GM18909 (cell line): ENCODE results near the gene MYO15B.

Experiments used
- ATAC-seq: cut with Tn5 transposase; IDR thresholded peaks from one replicate; pipeline ENCODE4 v1.9.1; 2021; ENCODE audit warnings: mild to moderate bottlenecking; ENCODE audit not compliant: unreplicated experiment, poor library complexity

Gene MYO15B

DNA sequence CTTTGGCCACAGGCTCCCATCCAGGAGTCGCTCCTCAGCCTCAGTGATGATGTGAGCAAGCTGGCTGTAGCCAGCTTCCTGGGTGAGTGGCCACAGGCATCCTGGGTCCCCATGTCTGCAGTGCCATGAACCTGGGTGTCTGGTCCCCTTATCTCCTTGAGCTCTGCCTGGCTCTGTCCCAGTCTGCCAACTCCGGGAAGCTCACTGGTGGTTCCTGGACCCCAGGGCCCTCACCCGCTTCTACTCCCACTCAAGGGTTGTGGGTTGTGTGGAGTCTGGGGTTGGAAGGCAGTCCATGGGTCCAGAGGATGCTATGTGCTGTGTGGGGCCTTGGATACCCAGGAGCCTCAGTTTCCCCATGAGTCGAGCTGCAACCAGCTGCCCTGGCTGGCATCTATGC, 33.9 kb downstream of the MYO15B start:
- ATAC-seq = no peak

DNA sequence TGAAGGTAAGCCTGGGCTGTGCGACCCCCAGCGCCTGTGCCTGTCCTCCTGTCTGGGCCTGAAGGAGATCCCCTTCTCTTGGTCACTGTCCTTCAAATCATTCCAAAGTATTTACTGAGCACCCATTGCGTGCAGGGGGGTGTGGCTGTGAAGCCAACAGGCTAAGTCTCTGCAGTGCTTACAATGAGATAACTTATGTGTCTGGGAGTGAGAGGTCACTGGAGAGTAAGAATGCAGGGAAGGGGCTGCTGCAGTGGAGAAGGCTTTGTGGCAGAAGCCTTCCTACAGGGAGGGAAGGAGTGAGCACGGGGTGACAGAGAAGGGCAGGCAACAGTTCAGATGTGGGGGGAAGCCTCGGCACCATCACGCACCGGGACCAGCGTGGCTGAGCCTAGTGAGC, 34.5 kb downstream of the MYO15B start:
- no peak for ATAC-seq

DNA sequence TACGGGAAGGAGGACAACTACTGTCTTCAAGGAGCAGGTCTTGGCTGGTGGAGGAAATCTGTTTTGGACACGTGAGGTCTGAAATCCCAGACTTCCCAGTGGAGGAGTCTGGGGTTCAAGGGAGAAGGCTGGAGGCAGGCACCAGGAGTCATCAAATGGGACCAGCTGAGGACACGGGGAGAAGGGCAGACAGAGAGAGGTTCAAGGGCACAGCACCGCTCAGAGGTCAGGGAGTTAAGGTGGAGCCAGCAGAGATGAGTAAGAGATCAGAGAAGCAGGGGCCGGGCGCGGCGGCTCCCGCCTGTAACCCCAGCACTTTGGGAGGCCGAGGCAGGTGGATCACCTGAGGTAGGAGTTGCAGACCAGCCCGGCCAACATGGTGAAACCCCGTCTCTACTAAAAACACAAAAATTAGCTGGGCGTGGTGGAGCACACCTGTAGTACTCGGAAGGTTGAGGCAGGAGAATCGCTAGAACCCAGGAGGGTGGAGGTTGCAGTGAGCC, 35.2 kb downstream of the MYO15B start:
- no peak for ATAC-seq

DNA sequence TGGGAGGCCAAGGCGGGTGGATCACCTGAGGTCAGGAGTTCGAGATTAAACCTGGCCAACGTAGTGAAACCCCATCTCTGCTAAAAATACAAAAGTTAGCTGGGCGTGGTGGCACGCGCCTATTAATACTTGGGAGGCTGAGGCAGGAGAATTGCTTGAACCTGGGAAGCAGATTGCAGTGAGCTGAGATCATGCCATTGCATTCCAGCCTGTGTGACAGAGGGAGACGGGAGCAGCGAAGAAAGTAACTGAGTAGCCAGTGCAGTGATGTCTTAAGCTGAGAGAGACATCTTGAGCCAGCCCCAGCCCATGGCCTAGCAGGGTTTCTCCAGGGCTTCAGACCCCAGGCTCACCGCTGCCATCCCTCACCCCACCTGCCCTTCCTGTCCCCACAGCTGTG, 35.8 kb downstream of the MYO15B start:
- no peak for ATAC-seq

DNA sequence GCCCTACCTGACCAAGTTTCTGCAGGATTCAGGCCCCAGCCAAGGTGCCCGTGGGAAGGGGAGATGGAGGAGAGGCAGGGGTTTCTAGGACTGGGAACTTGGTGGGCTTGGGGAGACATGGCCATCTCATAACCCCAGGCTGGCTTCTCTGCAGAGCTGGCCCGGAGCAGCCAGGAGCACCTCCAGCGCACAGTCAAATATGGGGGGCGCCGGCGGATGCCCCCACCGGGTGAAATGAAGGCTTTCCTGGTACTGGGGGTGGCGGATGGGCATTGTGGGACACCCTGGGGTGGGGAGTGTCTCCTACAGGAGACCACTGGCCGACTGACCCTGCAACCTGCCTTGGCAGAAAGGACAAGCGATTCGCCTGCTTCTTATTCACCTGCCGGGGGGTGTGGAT, 36.4 kb downstream of the MYO15B start:
- ATAC-seq = no peak

DNA sequence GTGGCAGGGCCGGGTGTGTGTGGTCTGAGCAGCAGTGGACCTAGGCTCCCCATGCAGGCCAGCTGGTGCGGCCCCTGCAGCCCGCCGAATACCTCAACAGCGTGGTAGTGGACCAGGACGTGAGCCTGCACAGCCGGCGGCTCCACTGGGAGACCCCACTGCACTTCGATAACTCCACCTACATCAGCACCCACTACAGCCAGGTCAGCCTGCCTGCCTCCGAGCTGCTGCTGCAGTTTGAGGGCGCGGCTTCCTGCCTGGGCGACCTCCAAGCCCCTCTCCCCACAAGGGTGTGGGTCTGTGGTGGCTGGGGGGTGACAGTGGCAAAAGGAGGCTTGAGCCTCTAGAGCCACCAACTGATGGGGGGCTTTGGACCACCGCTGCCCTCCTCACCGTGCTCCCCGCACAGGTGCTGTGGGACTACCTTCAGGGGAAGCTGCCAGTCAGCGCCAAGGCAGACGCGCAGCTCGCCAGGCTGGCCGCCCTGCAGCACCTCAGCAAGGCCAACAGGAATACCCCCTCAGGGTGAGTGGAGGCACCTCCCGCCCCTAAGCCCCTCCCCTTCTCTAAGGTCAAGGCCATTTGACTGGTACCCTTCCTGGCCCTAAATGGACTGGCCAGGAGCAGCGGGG, 37.2 kb downstream of the MYO15B start:
- no peak for ATAC-seq

DNA sequence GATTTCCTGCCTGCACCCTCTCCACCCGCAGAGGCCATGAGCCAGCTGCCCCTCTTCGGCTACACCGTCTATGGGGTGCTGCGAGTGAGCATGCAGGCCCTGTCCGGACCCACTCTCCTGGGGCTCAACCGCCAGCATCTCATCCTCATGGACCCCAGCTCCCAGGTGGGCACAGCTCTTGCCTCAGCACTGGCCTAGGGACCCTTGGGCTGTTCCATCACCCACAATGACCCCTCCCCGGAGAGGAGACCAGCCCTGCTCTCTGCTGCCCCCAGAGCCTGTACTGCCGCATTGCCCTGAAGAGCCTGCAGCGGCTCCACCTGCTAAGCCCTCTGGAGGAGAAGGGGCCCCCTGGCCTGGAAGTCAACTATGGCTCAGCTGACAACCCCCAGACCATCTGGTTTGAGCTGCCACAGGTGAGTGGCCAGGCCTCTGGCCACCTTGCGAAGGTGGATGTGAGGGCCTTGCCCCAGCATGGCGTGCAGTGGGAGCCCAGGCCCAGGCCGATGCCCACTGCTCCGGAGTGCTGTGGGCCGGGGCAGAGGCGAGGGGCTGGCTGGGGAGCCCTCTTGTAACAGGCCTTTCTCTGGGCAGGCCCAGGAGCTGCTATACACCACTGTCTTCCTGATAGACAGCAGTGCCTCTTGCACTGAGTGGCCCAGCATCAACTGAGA, 38.4 kb downstream of the MYO15B start:
- ATAC-seq = no peak

DNA sequence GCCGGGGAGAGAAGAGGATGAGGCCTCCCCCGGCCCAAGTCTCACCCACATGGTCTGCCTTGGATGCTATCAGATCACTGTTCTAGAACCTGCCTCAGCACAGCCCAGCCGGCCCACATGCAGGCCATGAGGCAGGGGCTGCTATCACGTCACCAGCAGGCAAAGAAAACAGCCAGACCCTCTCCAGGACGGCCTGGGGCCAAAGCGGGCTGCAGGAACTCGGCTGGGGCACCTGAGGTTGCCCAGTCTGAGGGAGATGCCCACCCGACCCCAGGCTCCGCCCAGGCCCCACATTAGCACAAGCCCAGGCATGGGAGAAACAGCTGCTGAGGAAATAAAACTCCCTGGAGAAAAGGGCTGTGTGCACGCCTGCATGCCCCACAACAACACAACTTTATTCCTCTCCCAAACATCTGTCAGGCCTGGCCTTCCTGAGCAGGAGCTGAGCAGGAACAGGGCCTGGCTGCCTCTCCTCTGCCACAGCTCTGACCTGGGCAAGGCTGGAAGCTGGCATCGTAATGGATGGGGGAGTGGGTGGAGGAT, 39.0 kb downstream of the MYO15B start:
- no peak for ATAC-seq

DNA sequence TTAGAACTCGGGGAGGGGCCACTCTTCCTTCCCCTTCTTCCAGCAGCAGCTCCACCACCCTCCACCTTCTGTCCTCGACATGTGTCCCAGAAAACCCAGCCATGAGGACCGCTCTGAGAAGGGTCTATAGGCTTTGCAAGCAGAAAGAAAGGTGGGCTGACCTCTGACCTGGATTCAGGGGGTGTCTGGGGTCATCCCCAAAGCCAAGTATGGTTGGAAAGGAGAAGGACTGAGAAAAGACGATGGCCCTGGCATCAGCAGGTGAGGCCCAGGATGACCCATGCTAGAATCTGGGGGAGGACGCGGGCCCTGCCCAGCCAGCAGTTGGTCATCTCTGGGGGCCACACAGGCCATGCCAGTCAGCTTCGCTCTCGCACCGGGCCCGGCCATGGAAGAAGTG, 39.5 kb downstream of the MYO15B start:
- no peak for ATAC-seq

DNA sequence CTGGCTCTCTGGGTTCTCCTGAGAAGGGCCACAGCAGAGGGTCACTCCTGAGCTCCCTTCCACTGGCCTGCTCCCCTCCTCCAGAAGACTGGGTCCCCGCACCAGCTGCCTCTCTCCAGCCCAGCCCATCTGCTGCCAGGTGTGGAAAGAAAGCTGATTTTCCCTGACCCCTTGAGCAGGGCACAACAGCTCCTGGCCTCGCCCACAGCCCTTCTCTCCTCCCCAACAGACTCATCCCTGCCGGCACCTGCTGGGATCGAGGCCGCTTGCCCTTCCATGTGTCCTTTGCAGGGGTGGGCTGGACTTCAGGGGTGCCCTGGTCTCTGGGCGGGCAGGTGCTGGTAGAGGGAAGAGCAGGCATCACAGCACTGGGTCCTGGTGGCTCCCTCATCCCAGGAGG, 40.8 kb downstream of the MYO15B start:
- no peak for ATAC-seq

DNA sequence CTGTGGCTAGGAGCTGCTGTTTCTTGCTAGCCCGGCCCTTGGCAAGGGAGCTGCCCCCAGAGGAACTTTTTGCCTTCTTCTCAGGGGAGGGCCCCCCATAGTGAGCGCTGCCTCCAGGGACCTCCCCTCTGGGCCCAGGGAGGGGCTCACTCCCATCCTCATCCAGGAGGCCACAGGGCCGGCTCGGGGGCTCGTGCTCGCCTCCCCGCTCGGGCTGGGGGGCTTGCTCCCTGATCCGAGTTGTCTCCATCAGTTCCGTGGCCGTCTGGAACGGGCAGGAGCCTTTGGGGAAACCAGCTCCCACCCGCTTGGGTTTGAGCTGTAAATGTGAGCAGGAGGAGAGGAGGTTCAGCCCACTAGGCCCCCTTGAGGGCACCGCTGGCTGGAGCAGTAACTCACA, 41.6 kb downstream of the MYO15B start:
- no peak for ATAC-seq

DNA sequence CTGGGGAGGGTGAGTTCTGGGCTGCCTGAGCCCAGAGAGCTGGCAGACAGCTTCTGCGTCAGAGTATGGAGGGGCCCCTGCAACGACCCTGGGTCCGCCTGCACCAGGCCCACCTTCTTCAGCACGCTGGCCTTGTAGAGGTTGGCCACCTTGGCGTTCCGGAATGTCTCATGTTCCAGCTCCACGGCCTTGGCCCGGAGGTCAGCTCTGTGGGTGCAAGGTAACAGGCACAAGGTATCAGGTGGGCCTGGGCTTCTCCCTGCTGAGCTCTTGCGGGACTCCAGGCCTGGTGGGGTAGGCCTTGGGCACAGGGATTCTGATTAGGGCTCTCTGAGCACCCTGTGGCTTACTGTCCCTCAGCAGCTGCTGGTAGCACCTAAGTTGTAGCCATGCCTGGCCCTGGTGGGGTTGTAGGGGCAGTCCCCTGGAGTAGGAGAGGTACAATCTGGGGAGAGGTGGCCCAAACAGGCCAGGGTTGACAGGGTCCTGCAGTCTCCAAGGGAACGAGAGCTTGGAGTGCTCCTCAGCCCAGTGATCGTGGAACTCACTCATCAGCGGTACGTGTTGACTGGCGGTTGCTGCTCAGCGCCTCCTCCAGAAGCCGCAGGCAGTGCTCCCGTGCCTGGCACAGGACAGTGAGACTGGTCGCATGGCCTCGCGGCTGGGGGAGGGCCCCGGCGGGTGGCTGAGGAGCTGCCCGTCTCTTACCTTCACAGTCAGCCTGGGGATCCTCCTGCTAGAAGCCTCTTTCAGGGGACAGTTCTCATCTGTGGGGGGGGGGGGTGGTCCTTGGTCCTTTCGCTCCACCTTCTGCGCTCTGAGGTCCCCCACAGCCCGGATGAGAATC, 42.7 kb downstream of the MYO15B start:
- no peak for ATAC-seq

DNA sequence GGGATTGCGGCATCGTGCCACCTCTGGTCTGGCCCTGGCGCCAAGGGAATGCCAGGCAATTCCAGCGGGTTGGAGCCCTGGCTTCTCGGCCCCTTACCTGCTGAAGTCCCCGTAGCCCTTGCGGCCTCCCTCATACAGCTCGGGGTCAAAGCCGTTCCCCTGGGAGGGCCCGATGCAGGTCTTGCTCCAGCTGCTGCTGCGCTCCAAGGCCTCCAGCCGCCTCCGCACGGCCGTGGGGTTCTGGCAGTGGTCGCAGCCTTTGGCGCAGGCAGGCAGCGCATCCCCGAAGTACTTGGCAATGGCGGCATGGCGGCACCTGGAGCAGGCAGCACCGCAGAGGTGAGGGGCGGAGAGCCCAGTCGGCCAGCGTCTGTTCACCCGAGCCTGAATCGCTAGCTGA, 43.8 kb downstream of the MYO15B start:
- ATAC-seq = no peak

DNA sequence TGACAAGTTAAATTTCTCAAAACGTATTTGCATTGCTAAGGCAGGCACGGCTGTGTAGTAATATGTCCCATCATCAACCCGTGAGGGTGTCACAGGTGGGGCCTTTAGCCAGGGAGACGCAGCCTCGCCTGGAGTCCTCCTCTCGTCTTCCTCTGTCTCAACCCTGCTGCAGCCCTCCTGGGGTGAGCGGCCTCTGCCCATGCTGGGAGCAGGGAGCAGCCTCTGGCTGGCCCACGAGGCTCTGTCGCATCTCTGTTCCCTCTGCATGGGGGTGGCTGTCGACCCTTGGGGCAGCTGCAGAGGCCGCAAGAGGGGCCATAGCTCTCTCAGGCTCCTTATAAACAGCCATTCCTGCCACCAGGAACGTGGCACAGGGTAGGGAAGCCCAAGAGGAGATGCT, 44.8 kb downstream of the MYO15B start:
- no peak for ATAC-seq

DNA sequence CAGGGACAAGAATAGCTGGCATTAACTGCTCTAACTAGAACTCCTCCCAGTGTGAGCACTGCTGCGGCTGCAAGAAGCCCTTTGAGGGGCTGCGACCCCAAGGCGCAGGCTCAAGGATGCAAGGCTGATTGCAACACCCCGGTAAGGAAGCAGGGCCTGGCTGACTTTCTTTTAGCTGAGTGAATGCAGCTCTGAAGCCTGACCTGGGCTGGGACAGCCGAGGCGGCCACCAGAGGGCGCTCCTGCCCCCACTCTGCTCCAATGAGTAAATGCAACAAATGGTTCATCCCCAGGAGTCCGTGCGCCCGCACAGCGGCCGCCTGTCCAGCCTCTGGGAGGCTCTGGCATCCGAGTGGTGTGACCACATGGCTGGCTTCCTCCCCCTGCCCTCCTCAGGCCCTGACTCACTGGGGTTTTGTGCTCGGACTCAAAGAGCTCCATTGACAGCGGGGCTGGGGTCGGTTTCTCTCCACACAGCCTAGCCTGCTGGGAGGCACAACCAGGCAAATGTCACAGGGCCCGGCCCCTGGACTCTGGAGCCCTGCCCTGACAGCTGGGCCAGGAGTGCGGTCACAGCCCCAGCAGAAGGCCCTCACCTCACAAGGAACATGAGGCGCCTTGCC, 45.4 kb downstream of the MYO15B start, which contains the start of gene SMIM5:
TSS of gene SMIM5 (plus strand) at position 572 of the 623 bp plus-strand sequence. CDS start 6,768 bp downstream, outside the sequence.
- ATAC-seq = peak; percentile 58

DNA sequence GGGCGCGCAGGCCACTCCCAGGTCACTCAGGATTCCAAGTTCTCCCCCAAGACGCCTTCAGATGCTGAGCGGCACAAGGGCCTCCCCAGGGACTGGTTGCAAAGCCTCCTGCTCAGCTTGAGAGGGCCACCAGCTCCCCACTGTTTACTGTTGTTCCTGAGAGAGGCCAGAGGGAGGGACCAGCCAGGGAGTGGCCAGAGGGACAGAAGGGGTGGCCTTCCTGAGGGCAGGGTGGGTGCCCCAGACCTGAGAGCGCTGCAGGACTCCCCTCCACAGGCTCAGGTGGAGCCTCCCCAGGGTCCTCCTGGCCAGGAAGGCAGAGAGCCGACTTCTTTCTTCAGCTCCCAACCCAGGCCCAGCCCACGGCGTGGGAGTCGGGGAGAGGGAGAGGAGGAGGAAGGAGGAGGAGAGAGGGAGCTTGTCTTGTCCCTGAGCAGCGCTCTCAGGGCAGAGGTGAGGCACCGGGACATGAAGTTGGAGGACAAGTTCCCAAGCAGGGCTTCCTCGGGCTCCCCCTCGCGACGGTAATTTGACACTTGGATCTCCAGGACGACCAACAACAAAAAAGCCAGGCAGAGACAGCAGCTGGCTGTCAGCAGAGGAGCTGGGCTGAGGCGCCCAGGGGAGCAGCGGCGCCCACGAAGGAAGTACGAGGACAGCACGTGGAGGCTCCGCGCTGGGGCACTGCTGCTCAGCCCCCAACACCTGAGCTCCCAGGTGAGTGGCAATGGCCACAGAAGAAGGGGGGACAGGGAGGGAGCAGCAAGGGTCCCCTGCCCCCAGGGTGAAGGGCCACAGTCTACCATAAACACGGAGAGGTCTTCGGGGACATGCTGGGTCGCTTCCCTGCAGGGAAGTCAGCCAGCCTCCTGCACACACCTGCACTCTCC, 46.1 kb downstream of the MYO15B start:
- ATAC-seq = no peak

DNA sequence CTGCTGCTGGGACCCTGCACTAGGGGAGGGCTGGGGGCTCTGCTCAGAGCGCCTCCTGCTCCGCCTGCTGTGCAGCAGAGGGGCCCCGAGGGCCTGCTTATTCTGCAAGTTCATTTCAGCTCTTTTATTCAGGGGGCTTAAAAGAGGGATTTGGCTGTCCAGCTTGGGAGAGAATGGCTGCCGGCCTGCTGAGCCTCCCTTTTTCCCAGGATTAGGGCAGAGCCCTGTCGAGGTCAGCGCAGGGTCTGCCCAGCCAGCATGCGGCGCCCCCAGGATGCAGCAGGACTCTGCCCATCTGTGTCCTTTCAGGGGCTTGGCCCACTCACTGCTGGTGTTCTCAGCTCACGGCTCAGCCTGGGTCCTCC, 46.8 kb downstream of the MYO15B start:
- no peak for ATAC-seq

DNA sequence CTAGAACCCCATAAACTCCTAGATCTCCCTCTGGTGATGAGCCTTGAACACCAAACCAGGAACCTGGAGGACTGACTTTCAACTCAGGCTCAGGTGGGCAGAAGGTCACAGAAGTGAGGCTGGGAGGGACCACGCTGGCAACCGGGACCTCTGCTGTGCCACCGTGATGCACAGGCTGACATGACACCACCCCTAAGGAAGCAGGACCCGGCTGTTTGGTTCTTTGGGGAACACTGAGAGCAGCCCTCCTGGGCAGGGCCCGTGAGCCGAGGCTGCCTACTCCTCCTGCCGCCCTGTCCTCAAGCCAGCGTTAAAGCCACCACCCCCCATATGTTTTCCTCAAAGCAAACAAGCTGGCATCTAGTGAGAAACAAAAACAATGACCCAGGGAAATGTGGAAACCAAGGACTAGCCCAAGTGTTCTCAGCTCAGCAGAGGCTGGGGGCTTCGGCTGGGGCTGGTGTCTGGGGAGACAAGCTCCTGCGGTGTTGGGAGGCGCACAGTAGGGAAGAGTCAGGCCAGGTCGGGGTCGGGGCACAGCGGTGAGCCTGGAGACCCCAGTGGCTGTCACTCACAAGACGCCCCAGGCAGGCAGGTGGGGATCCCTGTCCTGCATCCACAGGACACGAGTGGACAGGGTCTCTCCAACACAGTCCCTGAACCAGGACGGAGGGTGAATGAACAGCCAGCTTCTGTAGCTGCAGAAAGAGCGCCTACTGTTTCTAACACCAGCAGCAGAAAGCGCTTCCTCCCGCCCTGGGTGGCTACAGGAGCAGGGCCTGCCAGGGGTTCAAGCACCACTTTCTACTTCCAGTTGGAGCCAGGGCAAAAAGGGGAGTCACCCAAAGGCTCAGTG, 47.4 kb downstream of the MYO15B start:
- ATAC-seq = no peak
